WTC11 (cell line): ENCODE results near the gene MIDN. TPM values are rescaled to one million over a fixed set of nuclear protein-coding genes. Genes with fewer than 3 reads are reported as not detected.
A peak's percentile ranks its signal among the peaks of the same experiment; 100 is the strongest.

Experiments used
- ATAC-seq: fragments of 200-7000 bp; cut with Tn5 transposase; 2 replicates; pipeline ENCODE4 v1.10.0; 2021; ENCODE audit warnings: mild to moderate bottlenecking, moderate library complexity
- CTCF ChIA-PET: fragments of 300-600 bp; sonication (Branson Sonifier 250); formaldehyde crosslinking; loops from one replicate; lab custom pipeline; 2021; ENCODE audit warnings: antibody characterized with exemption; lab: Charles Lee
- POLR2A ChIA-PET: fragments of 350-600 bp; sonication (Branson Sonifier 250); formaldehyde crosslinking; loops from one replicate; lab custom pipeline; 2021; ENCODE audit warnings: antibody characterized with exemption; lab: Charles Lee
- DNase-seq: peaks from one replicate; pipeline ENCODE4 v3.0.0; 2021; ENCODE audit warnings: low spot score
- H3K27ac Mint-ChIP-seq: 2 replicates; pipeline ENCODE4 v1.8.0; 2021; ENCODE audit warnings: mixed read lengths
- H3K27me3 Mint-ChIP-seq: 2 replicates; pipeline ENCODE4 v1.8.0; 2021; ENCODE audit warnings: low read depth, mild to moderate bottlenecking, moderate library complexity, mixed read lengths
- H3K36me3 Mint-ChIP-seq: 2 replicates; pipeline ENCODE4 v1.8.0; 2021; ENCODE audit warnings: mixed read lengths
- H3K4me1 Mint-ChIP-seq: 2 replicates; pipeline ENCODE4 v1.8.0; 2022; ENCODE audit warnings: mixed read lengths
- H3K4me3 Mint-ChIP-seq: 2 replicates; pipeline ENCODE4 v1.8.0; 2021; ENCODE audit warnings: mild to moderate bottlenecking, moderate library complexity, mixed read lengths
- H3K9me3 Mint-ChIP-seq: 2 replicates; pipeline ENCODE4 v1.8.0; 2021; ENCODE audit warnings: mixed read lengths
- FOXP1 ChIP-seq: sonication (generic); formaldehyde crosslinking; IDR thresholded peaks from 2 replicates; pipeline ENCODE4 v1.8.0; 2022; ENCODE audit warnings: missing genetic modification reagents, mild to moderate bottlenecking, moderate library complexity, borderline replicate concordance
- GABPB1 ChIP-seq: sonication (generic); formaldehyde crosslinking; IDR thresholded peaks from 2 replicates; pipeline ENCODE4 v1.8.1; 2023; ENCODE audit warnings: mild to moderate bottlenecking, missing genetic modification reagents
- GTF2I ChIP-seq: fragments of 250-450 bp; sonication (Bioruptor Pico); conservative IDR thresholded peaks from 2 replicates; pipeline ENCODE4 v1.4.0; 2021; ENCODE audit warnings: mild to moderate bottlenecking
- JAZF1 ChIP-seq: fragments of 250-450 bp; sonication (Bioruptor Pico); IDR thresholded peaks from 2 replicates; pipeline ENCODE4 v1.9.0; 2021; ENCODE audit warnings: moderate library complexity, mild to moderate bottlenecking, inconsistent platforms
- JUN ChIP-seq: sonication (generic); formaldehyde crosslinking; IDR thresholded peaks from 2 replicates; pipeline ENCODE4 v1.8.0; 2023; ENCODE audit warnings: mild to moderate bottlenecking, missing genetic modification reagents
- MYBL2 ChIP-seq: sonication (generic); formaldehyde crosslinking; IDR thresholded peaks from 2 replicates; pipeline ENCODE4 v1.8.1; 2023; ENCODE audit warnings: mild to moderate bottlenecking, moderate library complexity, missing genetic modification reagents
- NFE2L1 ChIP-seq: sonication (generic); formaldehyde crosslinking; IDR thresholded peaks from 2 replicates; pipeline ENCODE4 v1.8.1; 2023; ENCODE audit warnings: missing genetic modification reagents
- RORB ChIP-seq: fragments of 250-450 bp; sonication (Bioruptor Pico); IDR thresholded peaks from 2 replicates; pipeline ENCODE4 v1.9.0; 2021; ENCODE audit warnings: mild to moderate bottlenecking
- SOX15 ChIP-seq: fragments of 250-450 bp; sonication (Bioruptor Pico); IDR thresholded peaks from 2 replicates; pipeline ENCODE4 v1.9.0; 2021; ENCODE audit warnings: mild to moderate bottlenecking
- TCF7 ChIP-seq: sonication (generic); formaldehyde crosslinking; IDR thresholded peaks from 2 replicates; pipeline ENCODE4 v1.8.0; 2022; ENCODE audit warnings: mild to moderate bottlenecking, low read depth, missing genetic modification reagents, moderate library complexity
- TEAD1 ChIP-seq: sonication (generic); formaldehyde crosslinking; IDR thresholded peaks from 2 replicates; pipeline ENCODE4 v1.8.0; 2022; ENCODE audit warnings: mild to moderate bottlenecking, missing genetic modification reagents
- TEAD4 ChIP-seq: sonication (generic); formaldehyde crosslinking; IDR thresholded peaks from 2 replicates; pipeline ENCODE4 v1.8.0; 2022; ENCODE audit warnings: mild to moderate bottlenecking, missing genetic modification reagents
- ZNF121 ChIP-seq: sonication (generic); formaldehyde crosslinking; IDR thresholded peaks from 2 replicates; pipeline ENCODE4 v1.8.0; 2023; ENCODE audit warnings: missing genetic modification reagents
- ZNF232 ChIP-seq: sonication (generic); formaldehyde crosslinking; IDR thresholded peaks from 2 replicates; pipeline ENCODE4 v1.8.0; 2022; ENCODE audit warnings: mild to moderate bottlenecking, missing genetic modification reagents
- ZNF263 ChIP-seq: sonication (generic); formaldehyde crosslinking; IDR thresholded peaks from 2 replicates; pipeline ENCODE4 v1.8.1; 2022; ENCODE audit warnings: low read depth, mild to moderate bottlenecking, moderate library complexity, missing genetic modification reagents
- ZNF396 ChIP-seq: fragments of 250-450 bp; sonication (Bioruptor Pico); IDR thresholded peaks from 2 replicates; pipeline ENCODE4 v1.8.0; 2021; ENCODE audit warnings: mild to moderate bottlenecking, moderate library complexity, borderline replicate concordance
- ZNF671 ChIP-seq: fragments of 250-450 bp; sonication (Bioruptor Pico); IDR thresholded peaks from 2 replicates; pipeline ENCODE4 v1.8.0; 2021; ENCODE audit warnings: mild to moderate bottlenecking
- total RNA-seq: library from RNA; stranded (reverse); gene quantifications from 3 replicates; pipeline ENCODE4 v1.2.3, GENCODE V29; 2021
- TF ChIP-seq, protein P1 (sequence below): fragments of 250-450 bp; sonication (Bioruptor Pico); IDR thresholded peaks from 2 replicates; pipeline ENCODE4 v1.9.0; 2021; ENCODE audit warnings: moderate library complexity, mild to moderate bottlenecking, inconsistent platforms, borderline replicate concordance
- TF ChIP-seq, protein P2 (sequence below): sonication (generic); formaldehyde crosslinking; IDR thresholded peaks from 2 replicates; pipeline ENCODE4 v1.8.0; 2022; ENCODE audit warnings: mild to moderate bottlenecking, missing genetic modification reagents
- TF ChIP-seq, protein P3 (sequence below): sonication (generic); formaldehyde crosslinking; conservative IDR thresholded peaks from 2 replicates; pipeline ENCODE4 v1.8.1; 2022; ENCODE audit warnings: mild to moderate bottlenecking, missing genetic modification reagents
- TF ChIP-seq, protein P4 (sequence below): fragments of 250-450 bp; sonication (Bioruptor Pico); IDR thresholded peaks from 2 replicates; pipeline ENCODE4 v1.9.0; 2021; ENCODE audit warnings: mild to moderate bottlenecking, borderline replicate concordance
- TF ChIP-seq, protein P5 (sequence below): fragments of 250-450 bp; sonication (Bioruptor Pico); IDR thresholded peaks from 2 replicates; pipeline ENCODE4 v1.8.0; 2021; ENCODE audit warnings: mild to moderate bottlenecking

MIDN gene
- total RNA-seq, 1 experiment from 2014 or later: 189 TPM

DNA sequence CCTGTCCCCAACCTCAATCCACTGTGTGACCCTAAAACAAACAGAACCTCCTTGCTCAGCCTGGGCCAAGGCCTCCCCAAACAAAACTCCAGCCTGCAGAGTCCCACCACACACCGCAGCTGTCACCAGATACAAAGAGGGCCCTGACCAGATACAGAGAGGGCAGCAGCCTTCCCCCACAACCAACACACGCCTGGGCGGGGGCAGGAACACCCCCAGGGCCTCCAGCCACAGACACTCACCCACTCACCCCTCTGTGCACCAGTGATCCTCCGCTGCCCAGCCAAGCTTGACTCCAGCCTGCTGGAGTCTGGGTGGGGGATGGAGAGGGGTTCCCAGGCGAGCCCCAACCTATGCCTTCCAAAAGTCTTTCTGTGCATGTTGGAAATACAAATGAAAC lies 14.8 kb downstream of the MIDN start (continued):
- TF ChIP-seq, protein P1, sequence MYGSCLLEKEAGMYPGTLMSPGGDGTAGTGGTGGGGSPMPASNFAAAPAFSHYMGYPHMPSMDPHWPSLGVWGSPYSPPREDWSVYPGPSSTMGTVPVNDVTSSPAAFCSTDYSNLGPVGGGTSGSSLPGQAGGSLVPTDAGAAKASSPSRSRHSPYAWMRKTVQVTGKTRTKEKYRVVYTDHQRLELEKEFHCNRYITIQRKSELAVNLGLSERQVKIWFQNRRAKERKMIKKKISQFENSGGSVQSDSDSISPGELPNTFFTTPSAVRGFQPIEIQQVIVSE (CRISPR knock-in tag): no peak
- TF ChIP-seq TCF7 (no peak), SOX15 (CRISPR knock-in tag) (no peak), NFE2L1 (no peak)

DNA sequence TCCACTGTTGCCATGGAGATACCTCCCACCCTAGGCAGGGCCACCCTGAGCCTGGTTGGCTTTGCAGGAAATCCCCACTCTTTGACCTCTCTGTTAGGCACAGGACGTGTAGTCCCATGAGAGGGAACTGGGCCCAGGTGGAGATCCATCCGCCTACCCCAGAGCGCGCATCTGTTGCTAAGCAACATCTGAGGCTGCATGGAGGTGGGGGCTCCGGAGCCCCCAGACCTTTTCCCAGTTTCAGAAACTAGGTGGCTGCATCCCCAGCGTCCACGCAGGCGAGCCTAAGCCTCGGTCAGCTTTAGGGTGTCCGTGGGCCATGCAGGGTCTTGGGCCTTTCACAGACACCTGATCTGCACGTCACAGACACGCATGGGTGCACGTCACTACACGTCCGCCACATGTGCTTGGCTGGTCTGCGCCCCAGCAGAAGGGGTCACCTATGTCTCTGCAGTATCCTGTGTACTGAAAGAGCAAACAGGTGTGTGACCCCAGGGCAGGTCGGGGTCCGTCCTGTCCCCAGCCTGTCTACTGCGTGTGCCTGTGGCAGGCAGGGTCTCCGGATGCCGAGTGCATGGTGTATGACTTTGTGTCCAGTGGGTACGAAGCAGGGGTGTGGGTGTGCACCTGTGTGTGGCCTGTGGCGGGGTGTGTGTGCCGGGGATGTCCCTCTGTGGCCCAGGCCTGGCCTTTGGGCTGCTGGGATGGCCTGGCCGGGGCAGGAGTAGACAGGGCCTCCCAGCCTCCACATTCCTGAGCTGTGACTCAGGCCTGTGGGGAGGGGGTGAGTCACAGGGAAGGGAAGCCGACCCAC lies 16.6 kb downstream of the MIDN start:
- Mint-ChIP-seq H3K36me3 (peaks cover 3% of the 10 kb centered on the region), H3K27ac (peak overlapping the region; percentile 90), H3K4me3 (peak overlapping the region; percentile 62), H3K9me3 (no peaks in the 10 kb centered on the region), H3K4me1 (peaks cover 51% of the 10 kb centered on the region), H3K27me3 (peaks cover 7% of the 10 kb centered on the region)
- DNase-seq (peak; percentile 77), ATAC-seq (no peak)
- CTCF ChIA-PET: interaction anchor here (1.4 to 15.6 kb wide), 7 partner anchors 15 to 226 kb away, joined by 5 to 648 read pairs (median 8); partner anchors contain the start of genes ATP5F1D and REEP6
- POLR2A ChIA-PET: interaction anchor here (0.5 to 2.3 kb wide), 3 partner anchors 20 to 444 kb away, joined by 3 to 37 read pairs (median 3); no protein-coding TSS in a partner anchor
- TF ChIP-seq JUN (CRISPR knock-in tag): peak; percentile 92; the same call in 1 of the 2 replicates
- no peak for TF ChIP-seq RORB (CRISPR knock-in tag)
- TF ChIP-seq MYBL2 (CRISPR knock-in tag): no peak
- TF ChIP-seq GABPB1: peak; percentile 49; the same call in 1 of the 2 replicates
- TF ChIP-seq ZNF396 (CRISPR knock-in tag): no peak
- TF ChIP-seq ZNF232: no peak
- TF ChIP-seq ZNF671 (CRISPR knock-in tag): no peak
- TF ChIP-seq, protein P2, sequence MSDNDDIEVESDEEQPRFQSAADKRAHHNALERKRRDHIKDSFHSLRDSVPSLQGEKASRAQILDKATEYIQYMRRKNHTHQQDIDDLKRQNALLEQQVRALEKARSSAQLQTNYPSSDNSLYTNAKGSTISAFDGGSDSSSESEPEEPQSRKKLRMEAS: no peak
- TF ChIP-seq, protein P3, sequence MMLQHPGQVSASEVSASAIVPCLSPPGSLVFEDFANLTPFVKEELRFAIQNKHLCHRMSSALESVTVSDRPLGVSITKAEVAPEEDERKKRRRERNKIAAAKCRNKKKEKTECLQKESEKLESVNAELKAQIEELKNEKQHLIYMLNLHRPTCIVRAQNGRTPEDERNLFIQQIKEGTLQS (CRISPR knock-in tag): peak; percentile 88; the same call in 1 of the 2 replicates
- TF ChIP-seq, protein P4, sequence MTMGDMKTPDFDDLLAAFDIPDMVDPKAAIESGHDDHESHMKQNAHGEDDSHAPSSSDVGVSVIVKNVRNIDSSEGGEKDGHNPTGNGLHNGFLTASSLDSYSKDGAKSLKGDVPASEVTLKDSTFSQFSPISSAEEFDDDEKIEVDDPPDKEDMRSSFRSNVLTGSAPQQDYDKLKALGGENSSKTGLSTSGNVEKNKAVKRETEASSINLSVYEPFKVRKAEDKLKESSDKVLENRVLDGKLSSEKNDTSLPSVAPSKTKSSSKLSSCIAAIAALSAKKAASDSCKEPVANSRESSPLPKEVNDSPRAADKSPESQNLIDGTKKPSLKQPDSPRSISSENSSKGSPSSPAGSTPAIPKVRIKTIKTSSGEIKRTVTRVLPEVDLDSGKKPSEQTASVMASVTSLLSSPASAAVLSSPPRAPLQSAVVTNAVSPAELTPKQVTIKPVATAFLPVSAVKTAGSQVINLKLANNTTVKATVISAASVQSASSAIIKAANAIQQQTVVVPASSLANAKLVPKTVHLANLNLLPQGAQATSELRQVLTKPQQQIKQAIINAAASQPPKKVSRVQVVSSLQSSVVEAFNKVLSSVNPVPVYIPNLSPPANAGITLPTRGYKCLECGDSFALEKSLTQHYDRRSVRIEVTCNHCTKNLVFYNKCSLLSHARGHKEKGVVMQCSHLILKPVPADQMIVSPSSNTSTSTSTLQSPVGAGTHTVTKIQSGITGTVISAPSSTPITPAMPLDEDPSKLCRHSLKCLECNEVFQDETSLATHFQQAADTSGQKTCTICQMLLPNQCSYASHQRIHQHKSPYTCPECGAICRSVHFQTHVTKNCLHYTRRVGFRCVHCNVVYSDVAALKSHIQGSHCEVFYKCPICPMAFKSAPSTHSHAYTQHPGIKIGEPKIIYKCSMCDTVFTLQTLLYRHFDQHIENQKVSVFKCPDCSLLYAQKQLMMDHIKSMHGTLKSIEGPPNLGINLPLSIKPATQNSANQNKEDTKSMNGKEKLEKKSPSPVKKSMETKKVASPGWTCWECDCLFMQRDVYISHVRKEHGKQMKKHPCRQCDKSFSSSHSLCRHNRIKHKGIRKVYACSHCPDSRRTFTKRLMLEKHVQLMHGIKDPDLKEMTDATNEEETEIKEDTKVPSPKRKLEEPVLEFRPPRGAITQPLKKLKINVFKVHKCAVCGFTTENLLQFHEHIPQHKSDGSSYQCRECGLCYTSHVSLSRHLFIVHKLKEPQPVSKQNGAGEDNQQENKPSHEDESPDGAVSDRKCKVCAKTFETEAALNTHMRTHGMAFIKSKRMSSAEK (CRISPR knock-in tag): no peak
- 0 out of 2 replicates have a peak, but pooled peaks have one; percentile 42 for TF ChIP-seq GTF2I (CRISPR knock-in tag)
- TF ChIP-seq ZNF121: peak; percentile 97
- TF ChIP-seq TEAD4 (CRISPR knock-in tag): peak; percentile 81; the same call in 1 of the 2 replicates
- no peak for TF ChIP-seq ZNF263 (CRISPR knock-in tag)
- peak; percentile 81; the same call in 1 of the 2 replicates for TF ChIP-seq TEAD1 (CRISPR knock-in tag)
- no peak for TF ChIP-seq FOXP1
- TF ChIP-seq JAZF1 (CRISPR knock-in tag): no peak
- TF ChIP-seq, protein P5, sequence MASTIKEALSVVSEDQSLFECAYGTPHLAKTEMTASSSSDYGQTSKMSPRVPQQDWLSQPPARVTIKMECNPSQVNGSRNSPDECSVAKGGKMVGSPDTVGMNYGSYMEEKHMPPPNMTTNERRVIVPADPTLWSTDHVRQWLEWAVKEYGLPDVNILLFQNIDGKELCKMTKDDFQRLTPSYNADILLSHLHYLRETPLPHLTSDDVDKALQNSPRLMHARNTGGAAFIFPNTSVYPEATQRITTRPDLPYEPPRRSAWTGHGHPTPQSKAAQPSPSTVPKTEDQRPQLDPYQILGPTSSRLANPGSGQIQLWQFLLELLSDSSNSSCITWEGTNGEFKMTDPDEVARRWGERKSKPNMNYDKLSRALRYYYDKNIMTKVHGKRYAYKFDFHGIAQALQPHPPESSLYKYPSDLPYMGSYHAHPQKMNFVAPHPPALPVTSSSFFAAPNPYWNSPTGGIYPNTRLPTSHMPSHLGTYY (CRISPR knock-in tag): no peak
